ENCODE measurements around the gene CLDN16. TPM values are rescaled to one million over a fixed set of nuclear protein-coding genes. Genes with fewer than 3 reads are reported as not detected.
A peak's percentile ranks its signal among the peaks of the same experiment; 100 is the strongest.

CLDN16 gene
- total RNA-seq, 1 donor from 2014 or later = not detected

- DNase-seq (ENCODE audit: low read depth in 2 of 2) = no peak
These were observed 9.6 kb upstream of the CLDN16 start for GRCh38 chr3:190378240-190378891.

- DNase-seq (ENCODE audit: low read depth in 2 of 2) = no peak
These were observed 7.8 kb upstream of the CLDN16 start for GRCh38 chr3:190380184-190380583.

GRCh38 chr3:190381441-190381840, 6.5 kb upstream of the CLDN16 start:
- DNase-seq (ENCODE audit: low read depth in 2 of 2) = no peak

GRCh38 chr3:190382082-190382481, 5.9 kb upstream of the CLDN16 start:
- no peak for DNase-seq (ENCODE audit: low read depth in 2 of 2)

GRCh38 chr3:190384309-190384756, 3.6 kb upstream of the CLDN16 start:
- DNase-seq (ENCODE audit: low read depth in 2 of 2) = peak; percentile 84 to 88

GRCh38 chr3:190385731-190386688, 2.0 kb upstream of the CLDN16 start:
- DNase-seq (ENCODE audit: low read depth in 2 of 2) = peak; percentile 94 to 96

GRCh38 chr3:190388703-190389102, 740 bp downstream of the CLDN16 start:
- DNase-seq (ENCODE audit: low read depth in 2 of 2) = no peak

GRCh38 chr3:190396001-190396400, 8.0 kb downstream of the CLDN16 start:
- DNase-seq (ENCODE audit: low read depth in 2 of 2) = no peak

GRCh38 chr3:190397889-190398288, 9.9 kb downstream of the CLDN16 start:
- DNase-seq (ENCODE audit: low read depth in 2 of 2) = no peak

GRCh38 chr3:190399677-190400076, 11.7 kb downstream of the CLDN16 start:
- no peak for DNase-seq (ENCODE audit: low read depth in 2 of 2)

- peak; percentile 56 to 92 for DNase-seq (ENCODE audit: low read depth in 2 of 2)
These were observed 14.0 kb downstream of the CLDN16 start for GRCh38 chr3:190401963-190402362.

GRCh38 chr3:190404715-190405114, 16.8 kb downstream of the CLDN16 start:
- no peak for DNase-seq (ENCODE audit: low read depth in 2 of 2)

- DNase-seq (ENCODE audit: low read depth in 2 of 2) = no peak
These were observed 26.3 kb downstream of the CLDN16 start for GRCh38 chr3:190414297-190414696.

- DNase-seq (ENCODE audit: low read depth in 2 of 2) = no peak
These were observed 36.1 kb downstream of the CLDN16 start for GRCh38 chr3:190424108-190424477.

- peak; percentile 79 to 82 for DNase-seq (ENCODE audit: low read depth in 2 of 2)
These were observed 36.8 kb downstream of the CLDN16 start for GRCh38 chr3:190424478-190425439.

GRCh38 chr3:190425833-190426232, 37.9 kb downstream of the CLDN16 start:
- no peak for DNase-seq (ENCODE audit: low read depth in 2 of 2)

GRCh38 chr3:190426806-190427507, 39.0 kb downstream of the CLDN16 start:
- no peak for DNase-seq (ENCODE audit: low read depth in 2 of 2)

- DNase-seq (ENCODE audit: low read depth in 2 of 2) = no peak
These were observed 41.7 kb downstream of the CLDN16 start for GRCh38 chr3:190429681-190430080.

GRCh38 chr3:190430906-190431305, 42.9 kb downstream of the CLDN16 start:
- DNase-seq (ENCODE audit: low read depth in 2 of 2) = no peak

- peak; percentile 3 to 5 for DNase-seq (ENCODE audit: low read depth in 2 of 2)
These were observed 44.3 kb downstream of the CLDN16 start for GRCh38 chr3:190432216-190432615.

- no peak for DNase-seq (ENCODE audit: low read depth in 2 of 2)
These were observed 45.7 kb downstream of the CLDN16 start for GRCh38 chr3:190433626-190434025.
